ENCODE data around the gene CD274.
A peak's percentile ranks its signal among the peaks of the same experiment; 100 is the strongest.
"Not testable (repeated sequence)": the region's sequence is repeated elsewhere in the genome, so short reads cannot be mapped to it uniquely, and the experiment has no call there.

Gene CD274

GRCh38 chr9:5450359-5451091, at the start of gene CD274:
Gene CD274 (plus strand): TSS chr9:5450542. CDS start chr9:5456114, 5,572 bp downstream.
- peak; percentile 87 to 93 for DNase-seq

- DNase-seq = no peak
These were observed 48.1 kb upstream of the CD274 start for GRCh38 chr9:5402217-5402616.

- no peak for DNase-seq
These were observed 41.7 kb upstream of the CD274 start for GRCh38 chr9:5408596-5408995.

GRCh38 chr9:5416953-5417352, 33.4 kb upstream of the CD274 start:
- no peak for DNase-seq

GRCh38 chr9:5418481-5418880, 31.9 kb upstream of the CD274 start:
- DNase-seq = no peak

GRCh38 chr9:5419987-5420386, 30.4 kb upstream of the CD274 start:
- no peak for DNase-seq

GRCh38 chr9:5421163-5421562, 29.2 kb upstream of the CD274 start:
- no peak for DNase-seq

GRCh38 chr9:5422276-5422675, 28.1 kb upstream of the CD274 start:
- no peak for DNase-seq

- peak in 1 of 2 donors; percentile 69 for DNase-seq
These were observed 25.2 kb upstream of the CD274 start for GRCh38 chr9:5425006-5425628.

- DNase-seq = no peak
These were observed 23.3 kb upstream of the CD274 start for GRCh38 chr9:5427005-5427404.

GRCh38 chr9:5428172-5428571, 22.2 kb upstream of the CD274 start:
- DNase-seq = no peak

- DNase-seq = no peak
These were observed 21.4 kb upstream of the CD274 start for GRCh38 chr9:5428794-5429528.

- DNase-seq = no peak
These were observed 20.3 kb upstream of the CD274 start for GRCh38 chr9:5429873-5430564.

- no peak for DNase-seq
These were observed 19.4 kb upstream of the CD274 start for GRCh38 chr9:5430912-5431311.

GRCh38 chr9:5432890-5433289, 17.5 kb upstream of the CD274 start:
- DNase-seq = not testable (repeated sequence)

GRCh38 chr9:5433328-5433727, 17.0 kb upstream of the CD274 start:
- DNase-seq = not testable (repeated sequence)

- DNase-seq = not testable (repeated sequence)
These were observed 16.2 kb upstream of the CD274 start for GRCh38 chr9:5433841-5434810.

GRCh38 chr9:5435912-5436311, 14.4 kb upstream of the CD274 start:
- no peak for DNase-seq

GRCh38 chr9:5436441-5436840, 13.9 kb upstream of the CD274 start:
- no peak for DNase-seq

GRCh38 chr9:5437254-5438216, 12.8 kb upstream of the CD274 start, which contains the start of gene PLGRKT:
Gene PLGRKT (minus strand): TSS chr9:5437925. CDS start chr9:5431977, 5,948 bp downstream.
- peak; percentile 91 to 94 for DNase-seq
